HG03025 (cell line): ENCODE measurements around the gene NWD2.
"Not testable (repeated sequence)": the region's sequence is repeated elsewhere in the genome, so short reads cannot be mapped to it uniquely, and the experiment has no call there.

Experiments used
- ATAC-seq: cut with Tn5 transposase; IDR thresholded peaks from one replicate; pipeline ENCODE4 v1.9.1; 2021; ENCODE audit warnings: mild to moderate bottlenecking, moderate library complexity; ENCODE audit not compliant: unreplicated experiment, low FRiP score

The NWD2 gene

DNA sequence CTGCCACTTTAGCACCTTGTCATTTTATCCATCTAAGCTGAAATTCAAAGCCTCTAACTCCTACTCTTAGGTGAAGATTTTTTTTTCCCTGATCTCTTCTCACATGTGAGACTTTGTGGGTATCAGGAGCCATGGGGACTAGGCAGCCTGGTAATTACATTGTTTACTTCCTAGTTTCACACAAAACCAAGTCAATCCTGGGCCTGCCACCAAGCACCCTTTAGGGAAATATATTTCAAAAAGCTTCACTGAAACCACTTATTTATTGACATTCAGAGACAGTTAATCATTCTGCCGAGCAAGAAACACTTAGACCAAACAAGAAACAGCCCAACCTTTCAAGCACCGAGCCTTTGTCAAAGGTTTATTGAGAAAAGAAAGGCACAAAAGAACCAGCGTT is 241.6 kb downstream of the NWD2 start:
- no peak for ATAC-seq

DNA sequence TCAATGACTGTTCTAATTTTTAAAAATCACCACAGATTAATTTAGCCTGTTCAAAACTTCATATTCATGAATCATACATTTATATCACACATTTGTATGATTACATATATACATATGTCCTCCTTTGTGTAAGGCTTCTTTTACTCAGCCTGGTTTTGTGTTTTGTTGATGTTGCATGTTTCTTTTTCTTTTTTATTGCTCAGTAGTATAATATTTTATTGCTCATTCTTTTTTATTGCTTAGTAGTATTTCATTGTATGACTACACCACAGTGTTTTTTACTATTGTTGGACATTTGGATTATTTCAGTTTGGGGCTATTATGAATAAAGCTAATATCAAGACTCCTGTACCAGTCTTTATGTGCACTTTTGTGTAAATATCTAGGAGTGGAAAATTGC is 243.1 kb downstream of the NWD2 start:
- ATAC-seq, result no peak

DNA sequence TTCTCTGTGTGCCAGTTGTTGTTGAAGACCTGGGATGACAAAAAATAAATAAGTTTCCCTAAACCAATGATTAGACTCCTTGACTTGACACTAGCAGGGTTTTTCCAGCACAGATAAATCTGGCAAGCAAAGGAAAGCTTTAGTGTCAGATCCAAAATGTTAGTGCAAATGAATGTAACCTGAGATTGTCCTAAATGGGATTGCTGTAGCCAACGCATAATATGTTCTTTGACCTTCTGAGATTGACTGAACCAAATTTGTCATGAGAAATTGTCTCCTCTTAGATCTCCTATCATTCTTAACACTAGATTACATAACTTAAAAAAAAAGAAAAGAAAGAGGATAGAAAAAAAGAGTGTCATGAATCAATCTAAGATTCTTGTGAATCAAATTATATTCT is 245.2 kb downstream of the NWD2 start:
- no peak for ATAC-seq

DNA sequence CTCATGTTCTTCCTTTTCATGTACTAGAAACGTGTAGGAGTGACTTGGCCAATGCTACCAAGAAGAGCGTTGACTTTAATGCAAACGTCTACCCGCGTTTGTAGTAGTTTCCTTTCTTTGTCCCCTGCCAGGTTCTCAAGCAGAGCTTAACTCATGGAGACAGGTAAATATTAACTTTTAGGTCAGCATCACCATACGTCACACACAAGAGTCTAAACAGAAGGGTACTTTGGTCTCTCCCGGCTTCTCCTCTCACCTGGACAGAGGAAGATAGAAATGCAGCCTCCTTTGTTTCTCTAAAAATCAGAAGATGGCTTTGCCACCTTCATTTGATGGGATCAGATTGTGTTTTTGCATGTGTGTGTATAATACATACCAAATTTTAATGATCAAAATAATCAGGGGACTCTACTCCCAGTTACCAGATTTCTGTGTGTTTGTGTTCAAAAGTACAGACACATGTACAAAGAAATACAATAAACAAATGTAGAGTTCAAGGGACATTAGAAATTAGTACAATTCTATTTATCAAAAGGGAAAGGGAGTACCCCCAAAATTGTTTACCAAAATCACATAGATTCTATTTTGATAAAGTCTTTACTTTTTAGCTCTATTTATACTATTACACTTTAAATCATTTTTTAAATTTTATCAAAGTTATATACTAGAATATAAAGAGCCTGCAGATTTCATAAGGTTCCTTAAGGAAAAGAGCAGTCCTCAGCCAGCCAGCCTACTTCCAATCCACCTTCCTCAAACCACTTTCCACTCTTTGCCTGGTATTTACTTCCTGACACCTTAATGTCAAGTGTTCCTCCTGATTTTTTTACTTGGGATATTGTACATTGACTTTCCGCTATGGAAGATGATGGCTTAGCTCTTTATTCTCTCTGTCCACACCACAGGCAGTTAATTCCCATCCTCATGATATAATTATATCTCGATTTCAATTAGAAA is 246.1 kb downstream of the NWD2 start:
- no peak for ATAC-seq

DNA sequence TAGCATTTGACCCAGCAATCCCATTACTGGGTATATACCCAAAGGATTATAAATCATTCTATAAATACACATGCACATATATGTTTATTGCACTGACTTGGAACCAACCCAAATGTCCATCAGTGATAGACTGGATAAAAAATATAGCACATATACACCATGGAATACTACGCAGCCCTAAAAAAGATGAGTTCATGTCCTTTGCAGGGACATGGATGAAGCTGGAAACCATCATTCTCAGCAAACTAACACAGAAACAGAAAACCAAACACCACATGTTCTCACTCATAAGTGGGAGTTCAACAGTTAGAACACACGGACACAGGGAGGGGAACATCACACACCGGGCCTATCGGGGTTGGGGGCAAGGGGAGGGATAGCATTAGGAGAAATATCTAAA is 250.8 kb downstream of the NWD2 start:
- ATAC-seq, result not testable (repeated sequence)
